CD14-positive monocyte (primary cell): ENCODE data around the gene POLD2. TPM values are rescaled to one million over a fixed set of nuclear protein-coding genes. Genes with fewer than 3 reads are reported as not detected.

Experiments used
- DNase-seq, 3 donors: peaks; one replicate each; pipeline ENCODE4 v3.0.0-alpha.2; 2011 to 2022
- H2AFZ ChIP-seq: 2 replicates; pipeline ENCODE4 v1.6.0; 2012; ENCODE audit warnings: mild to moderate bottlenecking, low read depth, low read length, inconsistent platforms; ENCODE audit not compliant: insufficient read depth, poor library complexity, severe bottlenecking
- H3K27ac ChIP-seq, 2 donors: 1 replicate in 1 of 2; 2 replicates in 1 of 2; pipeline ENCODE4 v1.5.1; 2012 to 2013; ENCODE audit warnings: low read length in 2 of 2, control low read depth in 1 of 2, inconsistent platforms in 1 of 2, low read depth in 1 of 2, mild to moderate bottlenecking in 1 of 2
- H3K27me3 ChIP-seq, 2 donors: one replicate each; pipeline versions ENCODE4 v1.6.0 to v1.6.1; 2011 to 2013; ENCODE audit warnings: low read length in 2 of 2; ENCODE audit not compliant: control insufficient read depth in 2 of 2, insufficient read depth in 2 of 2
- H3K36me3 ChIP-seq, 2 donors: replicated peaks in 1 of 2; 1 replicate in 1 of 2; 2 replicates in 1 of 2; pipeline versions ENCODE4 v1.5.1 to v1.6.1; 2012 to 2013; ENCODE audit warnings: low read length in 2 of 2, control low read depth in 1 of 2, inconsistent platforms in 1 of 2, mild to moderate bottlenecking in 1 of 2; ENCODE audit not compliant: insufficient read depth in 2 of 2, control insufficient read depth in 1 of 2
- H3K4me1 ChIP-seq, 2 donors: 1 replicate in 1 of 2; 2 replicates in 1 of 2; pipeline versions ENCODE4 v1.5.1 to v1.6.1; 2012 to 2013; ENCODE audit warnings: low read length in 2 of 2, control low read depth in 1 of 2, inconsistent platforms in 1 of 2, mild to moderate bottlenecking in 1 of 2, moderate library complexity in 1 of 2; ENCODE audit not compliant: insufficient read depth in 2 of 2, control insufficient read depth in 1 of 2
- H3K4me2 ChIP-seq: replicated peaks from 2 replicates; pipeline ENCODE3; 2012; ENCODE audit warnings: low read length, moderate library complexity, mild to moderate bottlenecking; ENCODE audit not compliant: poor library complexity, severe bottlenecking; ENCODE audit errors: extremely low read depth
- H3K4me3 ChIP-seq, 3 experiments: fragments of 200-600 bp in 1 of 3; sonication (generic) in 1 of 3; replicated peaks in 1 of 3; 1 replicate in 2 of 3; 2 replicates in 1 of 3; pipeline ENCODE4 v1.5.1; 2011 to 2013; ENCODE audit warnings: low read length in 3 of 3, mild to moderate bottlenecking in 3 of 3, control low read depth in 2 of 3, low read depth in 2 of 3, inconsistent platforms in 1 of 3, moderate library complexity in 1 of 3
- H3K79me2 ChIP-seq: 2 replicates; pipeline ENCODE4 v1.6.0; 2012; ENCODE audit warnings: mild to moderate bottlenecking, control low read depth, inconsistent platforms, low read length, moderate library complexity; ENCODE audit not compliant: insufficient read depth
- H3K9ac ChIP-seq: 2 replicates; pipeline ENCODE4 v1.6.0; 2017; ENCODE audit warnings: low read length, mild to moderate bottlenecking; ENCODE audit not compliant: insufficient read depth, poor library complexity, severe bottlenecking
- H3K9me3 ChIP-seq, 2 donors: replicated peaks in 1 of 2; 1 replicate in 1 of 2; 2 replicates in 1 of 2; pipeline versions ENCODE4 v1.5.1 to v1.6.1; 2012 to 2013; ENCODE audit warnings: low read length in 2 of 2, control low read depth in 1 of 2; ENCODE audit not compliant: control insufficient read depth in 1 of 2, insufficient read depth in 1 of 2
- H4K20me1 ChIP-seq: 2 replicates; pipeline ENCODE4 v1.6.0; 2012; ENCODE audit warnings: mild to moderate bottlenecking, low read length, control low read depth, moderate library complexity; ENCODE audit not compliant: insufficient read depth
- H3K27ac Mint-ChIP-seq, 7 donors: one replicate each; pipeline ENCODE4 v1.8.0; 2020; ENCODE audit warnings: mild to moderate bottlenecking in 7 of 7, mixed read lengths in 7 of 7, moderate library complexity in 6 of 7, inconsistent platforms in 2 of 7
- H3K27me3 Mint-ChIP-seq, 3 donors: one replicate each; pipeline ENCODE4 v1.8.0; 2021 to 2022; ENCODE audit warnings: low read depth in 3 of 3, mild to moderate bottlenecking in 3 of 3, mixed read lengths in 3 of 3, moderate library complexity in 3 of 3, inconsistent platforms in 1 of 3
- H3K36me3 Mint-ChIP-seq, 2 donors: one replicate each; pipeline ENCODE4 v1.8.0; 2020; ENCODE audit warnings: mixed read lengths in 2 of 2, inconsistent platforms in 1 of 2, mild to moderate bottlenecking in 1 of 2
- H3K4me1 Mint-ChIP-seq: one replicate; pipeline ENCODE4 v1.8.0; 2020; ENCODE audit warnings: mild to moderate bottlenecking, mixed read lengths
- H3K4me3 Mint-ChIP-seq, 2 donors: one replicate each; pipeline ENCODE4 v1.8.0; 2020; ENCODE audit warnings: mild to moderate bottlenecking in 2 of 2, mixed read lengths in 2 of 2, moderate library complexity in 1 of 2
- H3K9me3 Mint-ChIP-seq, 7 donors: one replicate each; pipeline ENCODE4 v1.8.0; 2020 to 2022; ENCODE audit warnings: mixed read lengths in 7 of 7, mild to moderate bottlenecking in 6 of 7, moderate library complexity in 6 of 7, inconsistent platforms in 2 of 7
- WGBS: methylation state at CpG from one replicate; pipeline ENCODE4 v1.1.5; 2013; ENCODE audit warnings: missing lambda C conversion rate; ENCODE audit not compliant: insufficient coverage; 5-methylcytosine and 5-hydroxymethylcytosine counted together
- intact Hi-C, 2 donors: fragments of 100-400 bp; cut with micrococcal nuclease; formaldehyde crosslinking; loops; one replicate each; pipeline versions ENCODE4 v1.15.0 to v1.15.1; 2023
- polyA plus RNA-seq, 3 donors: library from polyadenylated mRNA; depleted of rRNA in 1 of 3; unstranded in 2 of 3; stranded (reverse) in 1 of 3; fragments of 300-500 nt in 2 of 3; fragments of >200 nt in 1 of 3; fragmentation: Illumina TruSeq in 2 of 3; gene quantifications; 1 replicate in 2 of 3; 2 replicates in 1 of 3; pipeline ENCODE4 v1.2.3, GENCODE V29; 2012 to 2021
- TF ChIP-seq, protein P1 (sequence below): fragments of 200-600 bp; IDR thresholded peaks from one replicate; pipeline ENCODE4 v1.8.0; 2022; ENCODE audit warnings: antibody characterized with exemption, mild to moderate bottlenecking

POLD2 gene
- polyA plus RNA-seq, 3 donors, result 24.1 to 27.1 (median 25.7) TPM

- H3K4me3 Mint-ChIP-seq, result no peak overlapping the region
- peaks cover 3 to 9% (median 5%) of the 10 kb centered on the region in 3 donors for H3K27me3 Mint-ChIP-seq
- no peak overlapping the region for H3K4me2 ChIP-seq
- H3K4me1 ChIP-seq, result no peaks in the 10 kb centered on the region
- no peak overlapping the region for H2AFZ ChIP-seq
- H3K79me2 ChIP-seq, result no peaks in the 10 kb centered on the region
- no peak overlapping the region for H3K27ac ChIP-seq
- no peak overlapping the region for H3K9ac ChIP-seq
- H3K4me1 Mint-ChIP-seq, result no peaks in the 10 kb centered on the region
- no peaks in the 10 kb centered on the region for H3K9me3 Mint-ChIP-seq
- DNase-seq, result no peak
- no peaks in the 10 kb centered on the region for H3K9me3 ChIP-seq
- intact Hi-C loops, result loop anchor here in 1 of 2 donors (10.0 kb wide), 1 partner anchor 56 kb away; no protein-coding TSS in a partner anchor
- WGBS, result 90% methylated on average over 6 of the region's 8 CpGs
- no peaks in the 10 kb centered on the region for H3K36me3 ChIP-seq
- TF ChIP-seq, protein P1, sequence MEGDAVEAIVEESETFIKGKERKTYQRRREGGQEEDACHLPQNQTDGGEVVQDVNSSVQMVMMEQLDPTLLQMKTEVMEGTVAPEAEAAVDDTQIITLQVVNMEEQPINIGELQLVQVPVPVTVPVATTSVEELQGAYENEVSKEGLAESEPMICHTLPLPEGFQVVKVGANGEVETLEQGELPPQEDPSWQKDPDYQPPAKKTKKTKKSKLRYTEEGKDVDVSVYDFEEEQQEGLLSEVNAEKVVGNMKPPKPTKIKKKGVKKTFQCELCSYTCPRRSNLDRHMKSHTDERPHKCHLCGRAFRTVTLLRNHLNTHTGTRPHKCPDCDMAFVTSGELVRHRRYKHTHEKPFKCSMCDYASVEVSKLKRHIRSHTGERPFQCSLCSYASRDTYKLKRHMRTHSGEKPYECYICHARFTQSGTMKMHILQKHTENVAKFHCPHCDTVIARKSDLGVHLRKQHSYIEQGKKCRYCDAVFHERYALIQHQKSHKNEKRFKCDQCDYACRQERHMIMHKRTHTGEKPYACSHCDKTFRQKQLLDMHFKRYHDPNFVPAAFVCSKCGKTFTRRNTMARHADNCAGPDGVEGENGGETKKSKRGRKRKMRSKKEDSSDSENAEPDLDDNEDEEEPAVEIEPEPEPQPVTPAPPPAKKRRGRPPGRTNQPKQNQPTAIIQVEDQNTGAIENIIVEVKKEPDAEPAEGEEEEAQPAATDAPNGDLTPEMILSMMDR, result no peak
- no peaks in the 10 kb centered on the region for H4K20me1 ChIP-seq
- peaks cover 0 to 1% of the 10 kb centered on the region in 2 donors for H3K27me3 ChIP-seq
- H3K36me3 Mint-ChIP-seq, result no peaks in the 10 kb centered on the region
- H3K27ac Mint-ChIP-seq, result no peak overlapping the region
- H3K4me3 ChIP-seq, result no peak overlapping the region
Measured at GRCh38 chr7:44138698-44139097, 15.3 kb upstream of the POLD2 start.

DNA sequence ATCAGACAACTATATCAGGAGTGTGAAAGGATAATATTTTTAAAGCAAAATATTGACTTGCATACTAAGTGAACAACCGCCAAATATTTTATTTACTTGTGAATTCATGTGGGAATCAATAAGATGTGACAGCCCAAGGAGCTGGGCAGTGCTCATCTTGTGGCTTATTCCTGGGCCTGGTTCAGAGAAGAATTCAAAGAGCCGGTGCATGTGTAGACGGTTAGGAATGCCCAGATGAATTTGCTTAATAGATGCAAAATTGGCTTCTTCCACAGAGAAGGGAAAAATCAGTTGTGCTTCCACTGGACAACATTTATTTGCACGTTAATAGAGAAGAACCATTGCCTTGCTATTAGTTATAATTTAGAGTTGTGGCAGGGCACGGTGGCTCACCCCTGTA, 13.4 kb upstream of the POLD2 start:
- Mint-ChIP-seq H3K27ac (no peak overlapping the region), H3K4me1 (no peaks in the 10 kb centered on the region), H3K27me3 (peaks cover 3 to 8% (median 5%) of the 10 kb centered on the region in 3 donors), H3K4me3 (no peak overlapping the region), H3K9me3 (no peaks in the 10 kb centered on the region), H3K36me3 (no peaks in the 10 kb centered on the region)
- no peaks in the 10 kb centered on the region for H3K27me3 ChIP-seq
- no peak overlapping the region for H2AFZ ChIP-seq
- DNase-seq, result no peak
- H3K79me2 ChIP-seq, result no peaks in the 10 kb centered on the region
- no peak overlapping the region for H3K4me3 ChIP-seq
- H3K4me1 ChIP-seq, result no peaks in the 10 kb centered on the region
- no peak overlapping the region for H3K4me2 ChIP-seq
- H4K20me1 ChIP-seq, result no peaks in the 10 kb centered on the region
- H3K36me3 ChIP-seq, result no peaks in the 10 kb centered on the region
- intact Hi-C loops, result loop anchor here in 1 of 2 donors (10.0 kb wide), 1 partner anchor 58 kb away; no protein-coding TSS in a partner anchor
- H3K9me3 ChIP-seq, result no peaks in the 10 kb centered on the region
- H3K27ac ChIP-seq, result no peak overlapping the region
- WGBS, result 94% methylated on average over 5 of the region's 5 CpGs
- no peak overlapping the region for H3K9ac ChIP-seq
- TF ChIP-seq, protein P1, result no peak
